ENCODE data around the gene TJP2.

TJP2 gene

GRCh38 chr9:69317081-69317480 is 143.0 kb downstream of the TJP2 start:
- Histone ChIP-seq H3K4me3 (ENCODE audit: low read depth, low read length) (no peak overlapping the region), H3K4me1 (ENCODE audit: control insufficient read depth, insufficient read depth, low read length) (no peaks in the 10 kb centered on the region), H3K27ac (ENCODE audit: extremely low read depth, low read depth, low read length) (no peak overlapping the region), H3K9me3 (ENCODE audit: control insufficient read depth, insufficient read depth, low read depth, low read length) (no peaks in the 10 kb centered on the region), H3K36me3 (ENCODE audit: control insufficient read depth in 2 of 2, insufficient read depth in 1 of 2, low read length in 2 of 2) (no peaks in the 10 kb centered on the region)
- CTCF ChIA-PET = interaction anchor here (0.7 to 1.1 kb wide), 2 partner anchors 93 to 427 kb away, joined by 3 to 5 read pairs; no protein-coding TSS in a partner anchor
- TF ChIP-seq, protein P1, sequence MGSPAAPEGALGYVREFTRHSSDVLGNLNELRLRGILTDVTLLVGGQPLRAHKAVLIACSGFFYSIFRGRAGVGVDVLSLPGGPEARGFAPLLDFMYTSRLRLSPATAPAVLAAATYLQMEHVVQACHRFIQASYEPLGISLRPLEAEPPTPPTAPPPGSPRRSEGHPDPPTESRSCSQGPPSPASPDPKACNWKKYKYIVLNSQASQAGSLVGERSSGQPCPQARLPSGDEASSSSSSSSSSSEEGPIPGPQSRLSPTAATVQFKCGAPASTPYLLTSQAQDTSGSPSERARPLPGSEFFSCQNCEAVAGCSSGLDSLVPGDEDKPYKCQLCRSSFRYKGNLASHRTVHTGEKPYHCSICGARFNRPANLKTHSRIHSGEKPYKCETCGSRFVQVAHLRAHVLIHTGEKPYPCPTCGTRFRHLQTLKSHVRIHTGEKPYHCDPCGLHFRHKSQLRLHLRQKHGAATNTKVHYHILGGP (tag by site-specific recombination; IDR thresholded peaks at IDR 0.05) = no peak
- TF ChIP-seq TRIM28 (IDR thresholded peaks at IDR 0.05; ENCODE audit: borderline replicate concordance, low read length) (no peak), MZF1 (tag by site-specific recombination; IDR thresholded peaks at IDR 0.05; ENCODE audit: borderline replicate concordance) (no peak), RBAK (tag by site-specific recombination; IDR thresholded peaks at IDR 0.05) (no peak), HOXC10 (CRISPR knock-in tag; IDR thresholded peaks at IDR 0.05) (no peak), ZNF521 (tag by site-specific recombination; IDR thresholded peaks at IDR 0.05) (no peak), ZNF658 (tag by site-specific recombination; IDR thresholded peaks at IDR 0.05) (no peak), ZNF266 (tag by site-specific recombination; IDR thresholded peaks at IDR 0.05; ENCODE audit: low read depth) (no peak)
- TF ChIP-seq, protein P2, sequence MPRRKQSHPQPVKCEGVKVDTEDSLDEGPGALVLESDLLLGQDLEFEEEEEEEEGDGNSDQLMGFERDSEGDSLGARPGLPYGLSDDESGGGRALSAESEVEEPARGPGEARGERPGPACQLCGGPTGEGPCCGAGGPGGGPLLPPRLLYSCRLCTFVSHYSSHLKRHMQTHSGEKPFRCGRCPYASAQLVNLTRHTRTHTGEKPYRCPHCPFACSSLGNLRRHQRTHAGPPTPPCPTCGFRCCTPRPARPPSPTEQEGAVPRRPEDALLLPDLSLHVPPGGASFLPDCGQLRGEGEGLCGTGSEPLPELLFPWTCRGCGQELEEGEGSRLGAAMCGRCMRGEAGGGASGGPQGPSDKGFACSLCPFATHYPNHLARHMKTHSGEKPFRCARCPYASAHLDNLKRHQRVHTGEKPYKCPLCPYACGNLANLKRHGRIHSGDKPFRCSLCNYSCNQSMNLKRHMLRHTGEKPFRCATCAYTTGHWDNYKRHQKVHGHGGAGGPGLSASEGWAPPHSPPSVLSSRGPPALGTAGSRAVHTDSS (tag by site-specific recombination; IDR thresholded peaks at IDR 0.05) = no peak
- POLR2A ChIA-PET = no interaction called here

- ChIA-PET CTCF (interaction anchor here (0.7 to 1.1 kb wide), 4 partner anchors 14 to 758 kb away, joined by 3 to 5 read pairs (median 3); no protein-coding TSS in a partner anchor), POLR2A (no interaction called here)
- no peak overlapping the region for H3K27ac ChIP-seq (ENCODE audit: extremely low read depth, low read depth, low read length)
- H3K4me3 ChIP-seq (ENCODE audit: low read depth, low read length) = no peak overlapping the region
- H3K9me3 ChIP-seq (ENCODE audit: control insufficient read depth, insufficient read depth, low read depth, low read length) = no peaks in the 10 kb centered on the region
- no peaks in the 10 kb centered on the region for H3K4me1 ChIP-seq (ENCODE audit: control insufficient read depth, insufficient read depth, low read length)
- H3K36me3 ChIP-seq (ENCODE audit: control insufficient read depth in 2 of 2, insufficient read depth in 1 of 2, low read length in 2 of 2) = no peaks in the 10 kb centered on the region
- TF ChIP-seq BCL11B (tag by site-specific recombination; IDR thresholded peaks at IDR 0.05; ENCODE audit: low read depth) = no peak
- TF ChIP-seq, protein P3, sequence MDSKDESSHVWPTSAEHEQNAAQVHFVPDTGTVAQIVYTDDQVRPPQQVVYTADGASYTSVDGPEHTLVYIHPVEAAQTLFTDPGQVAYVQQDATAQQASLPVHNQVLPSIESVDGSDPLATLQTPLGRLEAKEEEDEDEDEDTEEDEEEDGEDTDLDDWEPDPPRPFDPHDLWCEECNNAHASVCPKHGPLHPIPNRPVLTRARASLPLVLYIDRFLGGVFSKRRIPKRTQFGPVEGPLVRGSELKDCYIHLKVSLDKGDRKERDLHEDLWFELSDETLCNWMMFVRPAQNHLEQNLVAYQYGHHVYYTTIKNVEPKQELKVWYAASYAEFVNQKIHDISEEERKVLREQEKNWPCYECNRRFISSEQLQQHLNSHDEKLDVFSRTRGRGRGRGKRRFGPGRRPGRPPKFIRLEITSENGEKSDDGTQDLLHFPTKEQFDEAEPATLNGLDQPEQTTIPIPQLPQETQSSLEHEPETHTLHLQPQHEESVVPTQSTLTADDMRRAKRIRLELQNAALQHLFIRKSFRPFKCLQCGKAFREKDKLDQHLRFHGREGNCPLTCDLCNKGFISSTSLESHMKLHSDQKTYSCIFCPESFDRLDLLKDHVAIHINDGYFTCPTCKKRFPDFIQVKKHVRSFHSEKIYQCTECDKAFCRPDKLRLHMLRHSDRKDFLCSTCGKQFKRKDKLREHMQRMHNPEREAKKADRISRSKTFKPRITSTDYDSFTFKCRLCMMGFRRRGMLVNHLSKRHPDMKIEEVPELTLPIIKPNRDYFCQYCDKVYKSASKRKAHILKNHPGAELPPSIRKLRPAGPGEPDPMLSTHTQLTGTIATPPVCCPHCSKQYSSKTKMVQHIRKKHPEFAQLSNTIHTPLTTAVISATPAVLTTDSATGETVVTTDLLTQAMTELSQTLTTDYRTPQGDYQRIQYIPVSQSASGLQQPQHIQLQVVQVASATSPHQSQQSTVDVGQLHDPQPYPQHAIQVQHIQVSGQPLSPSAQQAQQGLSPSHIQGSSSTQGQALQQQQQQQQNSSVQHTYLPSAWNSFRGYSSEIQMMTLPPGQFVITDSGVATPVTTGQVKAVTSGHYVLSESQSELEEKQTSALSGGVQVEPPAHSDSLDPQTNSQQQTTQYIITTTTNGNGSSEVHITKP (tag by site-specific recombination; IDR thresholded peaks at IDR 0.05) = no peak
- no peak for TF ChIP-seq ZNF175 (tag by site-specific recombination; IDR thresholded peaks at IDR 0.05)
- no peak for TF ChIP-seq ZNF112 (tag by site-specific recombination; IDR thresholded peaks at IDR 0.05)
- no peak for TF ChIP-seq ZNF366 (tag by site-specific recombination; conservative IDR thresholded peaks at IDR 0.05)
- TF ChIP-seq ZNF362 (tag by site-specific recombination; IDR thresholded peaks at IDR 0.05) = no peak
- no peak for TF ChIP-seq ZFP3 (tag by site-specific recombination; IDR thresholded peaks at IDR 0.05; ENCODE audit: low read depth)
- no peak for TF ChIP-seq ZBTB48 (tag by site-specific recombination; IDR thresholded peaks at IDR 0.05)
- TF ChIP-seq, protein P4, sequence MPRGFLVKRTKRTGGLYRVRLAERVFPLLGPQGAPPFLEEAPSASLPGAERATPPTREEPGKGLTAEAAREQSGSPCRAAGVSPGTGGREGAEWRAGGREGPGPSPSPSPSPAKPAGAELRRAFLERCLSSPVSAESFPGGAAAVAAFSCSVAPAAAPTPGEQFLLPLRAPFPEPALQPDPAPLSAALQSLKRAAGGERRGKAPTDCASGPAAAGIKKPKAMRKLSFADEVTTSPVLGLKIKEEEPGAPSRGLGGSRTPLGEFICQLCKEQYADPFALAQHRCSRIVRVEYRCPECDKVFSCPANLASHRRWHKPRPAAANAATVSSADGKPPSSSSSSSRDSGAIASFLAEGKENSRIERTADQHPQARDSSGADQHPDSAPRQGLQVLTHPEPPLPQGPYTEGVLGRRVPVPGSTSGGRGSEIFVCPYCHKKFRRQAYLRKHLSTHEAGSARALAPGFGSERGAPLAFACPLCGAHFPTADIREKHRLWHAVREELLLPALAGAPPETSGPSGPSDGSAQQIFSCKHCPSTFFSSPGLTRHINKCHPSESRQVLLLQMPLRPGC (tag by site-specific recombination; IDR thresholded peaks at IDR 0.05) = no peak
- TF ChIP-seq PBX3 (CRISPR knock-in tag; IDR thresholded peaks at IDR 0.05) = no peak
- TF ChIP-seq ATF2 (tag by site-specific recombination; IDR thresholded peaks at IDR 0.05; ENCODE audit: low read depth) = no peak
- no peak for TF ChIP-seq ZSCAN30 (tag by site-specific recombination; IDR thresholded peaks at IDR 0.05)
- TF ChIP-seq ZNF140 (tag by site-specific recombination; IDR thresholded peaks at IDR 0.05) = no peak
These were observed 143.8 kb downstream of the TJP2 start for GRCh38 chr9:69317894-69318293.
